Body of pancreas (tissue), 4 donors: Measurements from ENCODE around the gene COL3A1. TPM values are rescaled to one million over a fixed set of nuclear protein-coding genes. Genes with fewer than 3 reads are reported as not detected.

Source experiments
- ATAC-seq: fragments of 150-250 bp; one replicate; pipeline ENCODE4 v1.9.1; 2016
- DNase-seq, 4 donors: peaks; one replicate each; pipeline ENCODE4 v3.0.0-alpha.2; 2019
- H3K27ac ChIP-seq, 4 donors: fragments of 200-600 bp; sonication (generic); 1 replicate in 3 of 4; 2 replicates in 1 of 4; pipeline versions ENCODE4 v1.5.1 to v1.6.1; 2016 to 2019; ENCODE audit warnings: mild to moderate bottlenecking in 1 of 4, mixed read lengths in 1 of 4, moderate library complexity in 1 of 4
- H3K27me3 ChIP-seq, 2 donors: fragments of 200-600 bp; sonication (generic); one replicate each; pipeline ENCODE4 v1.6.0; 2016; ENCODE audit warnings: mild to moderate bottlenecking in 1 of 2
- H3K36me3 ChIP-seq, 2 donors: fragments of 200-600 bp; sonication (generic); replicated peaks in 1 of 2; 2 replicates each; pipeline ENCODE4 v1.5.1; 2016; ENCODE audit warnings: low read depth in 2 of 2; ENCODE audit not compliant: insufficient read depth in 1 of 2
- H3K4me1 ChIP-seq: fragments of 200-600 bp; sonication (generic); one replicate; pipeline ENCODE4 v1.6.0; 2016
- H3K4me3 ChIP-seq, 2 donors: fragments of 200-600 bp; sonication (generic); 1 replicate in 1 of 2; 2 replicates in 1 of 2; pipeline ENCODE4 v1.5.1; 2016 to 2019
- H3K9me3 ChIP-seq, 3 donors: fragments of 200-600 bp; sonication (generic); 1 replicate in 2 of 3; 2 replicates in 1 of 3; pipeline ENCODE4 v1.5.1; 2016
- CTCF ChIP-seq, 7 experiments: fragments of 450-650 bp in 4 of 7; fragments of 200-600 bp in 3 of 7; sonication (generic) in 3 of 7; IDR thresholded peaks; one replicate each; pipeline ENCODE4 v1.5.1; 2016 to 2019; ENCODE audit warnings: antibody characterized with exemption in 7 of 7
- POLR2A ChIP-seq, 3 donors: fragments of 450-650 bp; IDR thresholded peaks; one replicate each; pipeline ENCODE4 v1.6.1; 2016; ENCODE audit warnings: antibody characterized with exemption in 3 of 3, mild to moderate bottlenecking in 2 of 3
- WGBS, 2 donors: methylation state at CpG; one replicate each; pipeline ENCODE4 v1.1.5; 2017; 5-methylcytosine and 5-hydroxymethylcytosine counted together
- intact Hi-C: fragments of 100-400 bp; cut with DNase I; formaldehyde crosslinking; loops from one replicate; pipeline ENCODE4 v1.15.1; 2023
- total RNA-seq, 2 donors: library from RNA; depleted of rRNA; stranded (reverse); fragments of >200 nt; gene quantifications; one replicate each; pipeline ENCODE4 v1.1.0, GENCODE V29; 2016

Gene COL3A1
- total RNA-seq, 2 donors from 2014 or later, result 54.7 to 77.5 TPM

- TF ChIP-seq CTCF (IDR thresholded peaks at IDR 0.05) (no peak), POLR2A (IDR thresholded peaks at IDR 0.05) (no peak)
- H3K4me1 ChIP-seq, result peaks cover 12% of the 10 kb centered on the region
- H3K9me3 ChIP-seq, result no peaks in the 10 kb centered on the region
- intact Hi-C loops, result no loop called here
- ATAC-seq (no peak), DNase-seq (no peak)
- no peak overlapping the region for H3K4me3 ChIP-seq
- no peaks in the 10 kb centered on the region for H3K36me3 ChIP-seq
- no peaks in the 10 kb centered on the region for H3K27me3 ChIP-seq
- H3K27ac ChIP-seq, result no peak overlapping the region
Observed at GRCh38 chr2:189016311-189016861, 42.2 kb downstream of the COL3A1 start.

GRCh38 chr2:189018631-189019030 lies 44.5 kb downstream of the COL3A1 start:
- intact Hi-C loops, result no loop called here
- Histone ChIP-seq H3K4me1 (peaks cover 12% of the 10 kb centered on the region), H3K9me3 (no peaks in the 10 kb centered on the region), H3K36me3 (no peaks in the 10 kb centered on the region), H3K4me3 (no peak overlapping the region), H3K27me3 (no peaks in the 10 kb centered on the region), H3K27ac (no peak overlapping the region)
- ATAC-seq (no peak), DNase-seq (no peak)
- TF ChIP-seq POLR2A (IDR thresholded peaks at IDR 0.05) (no peak), CTCF (IDR thresholded peaks at IDR 0.05) (no peak)

GRCh38 chr2:189020179-189020578 lies 46.0 kb downstream of the COL3A1 start:
- Histone ChIP-seq H3K27ac (no peak overlapping the region), H3K4me3 (no peak overlapping the region), H3K27me3 (no peaks in the 10 kb centered on the region), H3K36me3 (no peaks in the 10 kb centered on the region), H3K9me3 (no peaks in the 10 kb centered on the region), H3K4me1 (peaks cover 4% of the 10 kb centered on the region)
- WGBS, 2 donors, result 61 to 69% methylated on average over 1 of the region's 1 CpG
- DNase-seq (no peak), ATAC-seq (no peak)
- intact Hi-C loops, result no loop called here
- no peak for TF ChIP-seq CTCF (IDR thresholded peaks at IDR 0.05)
- no peak for TF ChIP-seq POLR2A (IDR thresholded peaks at IDR 0.05)

- DNase-seq, result peak in 1 of 4 donors; percentile 11
- H3K36me3 ChIP-seq, result no peaks in the 10 kb centered on the region
- intact Hi-C loops, result no loop called here
- H3K4me1 ChIP-seq, result no peaks in the 10 kb centered on the region
- no peak overlapping the region for H3K4me3 ChIP-seq
- peak overlapping the region in 1 of 4 donors; percentile 15 for H3K27ac ChIP-seq
- no peak for TF ChIP-seq CTCF (IDR thresholded peaks at IDR 0.05)
- no peak for TF ChIP-seq POLR2A (IDR thresholded peaks at IDR 0.05)
- 50 to 51% methylated on average over 7 of the region's 7 CpGs for WGBS, 2 donors
- no peaks in the 10 kb centered on the region for H3K27me3 ChIP-seq
- ATAC-seq, result peak; percentile 47
- no peaks in the 10 kb centered on the region for H3K9me3 ChIP-seq
Observed at GRCh38 chr2:189022053-189022481, 47.9 kb downstream of the COL3A1 start.

GRCh38 chr2:189022492-189022891 lies 48.3 kb downstream of the COL3A1 start:
- intact Hi-C loops, result no loop called here
- TF ChIP-seq POLR2A (IDR thresholded peaks at IDR 0.05) (no peak), CTCF (IDR thresholded peaks at IDR 0.05) (no peak)
- no peak for DNase-seq
- Histone ChIP-seq H3K4me3 (no peak overlapping the region), H3K4me1 (no peaks in the 10 kb centered on the region), H3K9me3 (no peaks in the 10 kb centered on the region), H3K36me3 (no peaks in the 10 kb centered on the region), H3K27me3 (no peaks in the 10 kb centered on the region), H3K27ac (peak overlapping the region in 1 of 4 donors; percentile 15)
- 81 to 86% methylated on average over 3 of the region's 3 CpGs for WGBS, 2 donors
- no peak for ATAC-seq
